ENCODE data around the gene DCAF7. TPM values are rescaled to one million over a fixed set of nuclear protein-coding genes. Genes with fewer than 3 reads are reported as not detected.

The DCAF7 gene
- total RNA-seq, 4 donors from 2014 or later: 32.2 to 65.3 (median 48.9) TPM

GRCh38 chr17:63635787-63636186 lies 85.5 kb downstream of the DCAF7 start:
- no peak for DNase-seq
- no peak overlapping the region for H3K27ac ChIP-seq
- no peak overlapping the region for H3K4me3 ChIP-seq
- no peaks in the 10 kb centered on the region for H3K27me3 ChIP-seq
- no peak for TF ChIP-seq POLR2A (IDR thresholded peaks at IDR 0.05)
- no peak for TF ChIP-seq CTCF (IDR thresholded peaks at IDR 0.05)
- H3K36me3 ChIP-seq: peaks cover 0 to 26% (median 0%) of the 10 kb centered on the region in 3 donors
- no peaks in the 10 kb centered on the region for H3K9me3 ChIP-seq
- H3K4me1 ChIP-seq: no peaks in the 10 kb centered on the region

- Histone ChIP-seq H3K27ac (no peak overlapping the region), H3K4me1 (no peaks in the 10 kb centered on the region), H3K36me3 (peaks cover 0 to 18% (median 0%) of the 10 kb centered on the region in 3 donors), H3K4me3 (no peak overlapping the region), H3K9me3 (no peaks in the 10 kb centered on the region), H3K27me3 (no peaks in the 10 kb centered on the region)
- no peak for DNase-seq
- TF ChIP-seq CTCF (IDR thresholded peaks at IDR 0.05) (no peak), POLR2A (IDR thresholded peaks at IDR 0.05) (no peak)
Measured at GRCh38 chr17:63639125-63639524, 88.8 kb downstream of the DCAF7 start.

- Histone ChIP-seq H3K9me3 (no peaks in the 10 kb centered on the region), H3K27me3 (no peaks in the 10 kb centered on the region), H3K4me1 (no peaks in the 10 kb centered on the region), H3K36me3 (peaks cover 0 to 18% (median 0%) of the 10 kb centered on the region in 3 donors), H3K27ac (no peak overlapping the region), H3K4me3 (no peak overlapping the region)
- TF ChIP-seq POLR2A (IDR thresholded peaks at IDR 0.05): no peak
- no peak for TF ChIP-seq CTCF (IDR thresholded peaks at IDR 0.05)
- DNase-seq: no peak
Measured at GRCh38 chr17:63640038-63640437, 89.8 kb downstream of the DCAF7 start.

GRCh38 chr17:63641692-63642448 lies 91.6 kb downstream of the DCAF7 start:
- DNase-seq: no peak
- peaks cover 0 to 8% (median 0%) of the 10 kb centered on the region in 3 donors for H3K36me3 ChIP-seq
- no peaks in the 10 kb centered on the region for H3K9me3 ChIP-seq
- H3K27ac ChIP-seq: no peak overlapping the region
- no peaks in the 10 kb centered on the region for H3K27me3 ChIP-seq
- no peak overlapping the region for H3K4me3 ChIP-seq
- no peak for TF ChIP-seq CTCF (IDR thresholded peaks at IDR 0.05)
- no peaks in the 10 kb centered on the region for H3K4me1 ChIP-seq

Small RNA genes lying within 50 kb of the gene (small RNA-seq; reads per million reads assigned to genes)
- gene RNU6-288P: 0 reads per million in 2 donors

Other genes starting within 250 kb of the DCAF7 start
- 100 to 1,000 TPM in 2 of 4 donors, 10 to 100 TPM in 2; 42.9 to 161 (median 98.5) TPM for gene CYB561, start 104.2 kb upstream of the DCAF7 start, total RNA-seq
- 1,000 to 10,000 TPM in 2 of 4 donors, 100 to 1,000 TPM in 1, 10 to 100 TPM in 1; 42.9 to 1,678 (median 1,106) TPM for gene ACE, start 73.4 kb upstream of the DCAF7 start, total RNA-seq
- 10 to 100 TPM in 3 of 4 donors, 1 to 10 TPM in 1; 3.3 to 78.6 (median 26.7) TPM for gene KCNH6, start 27.1 kb upstream of the DCAF7 start, total RNA-seq
- gene TACO1, start 50.4 kb downstream of the DCAF7 start, total RNA-seq: 10 to 100 TPM; 12.4 to 38.7 (median 36.0) TPM
- gene MAP3K3, start 71.9 kb downstream of the DCAF7 start, total RNA-seq: 10 to 100 TPM; 17.3 to 61.9 (median 39.2) TPM
- 10 to 100 TPM in 3 of 4 donors, 1 to 10 TPM in 1; 9.9 to 79.2 (median 12.6) TPM for gene LIMD2, start 149.6 kb downstream of the DCAF7 start, total RNA-seq
- gene STRADA, start 191.3 kb downstream of the DCAF7 start, total RNA-seq: 10 to 100 TPM; 14.2 to 52.8 (median 40.4) TPM
- gene CCDC47, start 223.1 kb downstream of the DCAF7 start, total RNA-seq: 10 to 100 TPM; 79.8 to 91.8 (median 89.1) TPM
- gene DDX42, start 223.7 kb downstream of the DCAF7 start, total RNA-seq: 100 to 1,000 TPM in 3 of 4 donors, 10 to 100 TPM in 1; 78.5 to 334 (median 148) TPM

All from Peyer's patch (tissue), 4 donors.